ENCODE data around the gene CALML3. TPM values are rescaled to one million over a fixed set of nuclear protein-coding genes. Genes with fewer than 3 reads are reported as not detected.

Gene CALML3
- total and polyA plus RNA-seq, 2 of the 13 experiments (the other 11 are each of a cell fraction or from before 2014, with no cell fraction given) = not detected

DNA sequence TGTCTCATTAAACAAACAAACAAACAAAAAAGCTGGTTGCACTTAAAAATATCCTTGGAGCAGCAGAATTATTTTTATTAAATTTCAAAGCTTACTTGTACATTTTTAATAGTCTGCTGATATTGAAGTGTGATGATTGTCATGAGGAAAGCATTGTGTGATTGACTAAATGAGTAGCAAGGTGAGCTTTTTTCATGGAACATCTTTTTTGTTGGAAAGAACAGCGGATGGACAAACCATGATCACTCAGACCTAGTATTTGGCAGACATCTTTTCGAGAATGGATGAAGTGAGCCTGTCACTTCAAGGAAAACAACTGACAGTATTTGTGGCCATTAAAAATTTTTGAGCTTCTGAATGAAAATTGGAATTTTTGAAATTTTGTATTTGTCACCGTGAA is 5.7 kb upstream of the CALML3 start:
- Histone ChIP-seq H3K9me3 (ENCODE audit: low read length) (no peaks in the 10 kb centered on the region), H3K79me2 (ENCODE audit: insufficient read depth, low read length) (no peaks in the 10 kb centered on the region), H3K4me1 (ENCODE audit: insufficient read depth, low read length) (peaks cover 75% of the 10 kb centered on the region), H3K27ac (ENCODE audit: extremely low read length, insufficient read depth, low read length) (no peak overlapping the region), H3K4me2 (ENCODE audit: low read depth, low read length) (no peak overlapping the region), H3K27me3 (ENCODE audit: control insufficient read depth in 1 of 2, insufficient read depth in 2 of 2, low read length in 2 of 2) (no peaks in the 10 kb centered on the region), H3K4me3 (replicated peaks in 1 of 3; ENCODE audit: insufficient read depth in 1 of 3, low read depth in 2 of 3, low read length in 3 of 3) (no peak overlapping the region), H4K20me1 (ENCODE audit: insufficient read depth, low read length) (no peaks in the 10 kb centered on the region), H3K9ac (ENCODE audit: insufficient read depth, low read depth, low read length) (no peak overlapping the region), H3K36me3 (replicated peaks in 1 of 2; ENCODE audit: control insufficient read depth in 1 of 2, insufficient read depth in 2 of 2, low read length in 2 of 2) (no peaks in the 10 kb centered on the region), H2AFZ (ENCODE audit: low read length) (no peak overlapping the region)
- FAIRE-seq (no peak), ATAC-seq (no peak), DNase-seq (ENCODE audit: low spot score) (no peak)
- BruUV-seq (replicated peaks) = no TSS peak
- ChIA-PET CTCF (ENCODE audit: low intra/inter-chr PET ratio, low total read pairs) (no interaction called here), POLR2A (interaction anchor here (1.4 to 3.0 kb wide), 4 partner anchors 9 to 72 kb away, joined by 5 to 20 read pairs (median 18); no protein-coding TSS in a partner anchor)
- in situ Hi-C loops (cut with HindIII; ENCODE audit: extremely low pct_ligation_motif_present, low pct_unique_long_range_greater_than_20kb) (no loop called here), intact Hi-C loops (cut with micrococcal nuclease; ENCODE audit: unreplicated experiment) (loop anchor here (10.0 kb wide), 1 partner anchor 74 kb away; no protein-coding TSS in a partner anchor)
- TF ChIP-seq, protein P1, sequence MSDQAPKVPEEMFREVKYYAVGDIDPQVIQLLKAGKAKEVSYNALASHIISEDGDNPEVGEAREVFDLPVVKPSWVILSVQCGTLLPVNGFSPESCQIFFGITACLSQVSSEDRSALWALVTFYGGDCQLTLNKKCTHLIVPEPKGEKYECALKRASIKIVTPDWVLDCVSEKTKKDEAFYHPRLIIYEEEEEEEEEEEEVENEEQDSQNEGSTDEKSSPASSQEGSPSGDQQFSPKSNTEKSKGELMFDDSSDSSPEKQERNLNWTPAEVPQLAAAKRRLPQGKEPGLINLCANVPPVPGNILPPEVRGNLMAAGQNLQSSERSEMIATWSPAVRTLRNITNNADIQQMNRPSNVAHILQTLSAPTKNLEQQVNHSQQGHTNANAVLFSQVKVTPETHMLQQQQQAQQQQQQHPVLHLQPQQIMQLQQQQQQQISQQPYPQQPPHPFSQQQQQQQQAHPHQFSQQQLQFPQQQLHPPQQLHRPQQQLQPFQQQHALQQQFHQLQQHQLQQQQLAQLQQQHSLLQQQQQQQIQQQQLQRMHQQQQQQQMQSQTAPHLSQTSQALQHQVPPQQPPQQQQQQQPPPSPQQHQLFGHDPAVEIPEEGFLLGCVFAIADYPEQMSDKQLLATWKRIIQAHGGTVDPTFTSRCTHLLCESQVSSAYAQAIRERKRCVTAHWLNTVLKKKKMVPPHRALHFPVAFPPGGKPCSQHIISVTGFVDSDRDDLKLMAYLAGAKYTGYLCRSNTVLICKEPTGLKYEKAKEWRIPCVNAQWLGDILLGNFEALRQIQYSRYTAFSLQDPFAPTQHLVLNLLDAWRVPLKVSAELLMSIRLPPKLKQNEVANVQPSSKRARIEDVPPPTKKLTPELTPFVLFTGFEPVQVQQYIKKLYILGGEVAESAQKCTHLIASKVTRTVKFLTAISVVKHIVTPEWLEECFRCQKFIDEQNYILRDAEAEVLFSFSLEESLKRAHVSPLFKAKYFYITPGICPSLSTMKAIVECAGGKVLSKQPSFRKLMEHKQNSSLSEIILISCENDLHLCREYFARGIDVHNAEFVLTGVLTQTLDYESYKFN (CRISPR knock-in tag; conservative IDR thresholded peaks at IDR 0.05) = no peak
- TF ChIP-seq, protein P2, sequence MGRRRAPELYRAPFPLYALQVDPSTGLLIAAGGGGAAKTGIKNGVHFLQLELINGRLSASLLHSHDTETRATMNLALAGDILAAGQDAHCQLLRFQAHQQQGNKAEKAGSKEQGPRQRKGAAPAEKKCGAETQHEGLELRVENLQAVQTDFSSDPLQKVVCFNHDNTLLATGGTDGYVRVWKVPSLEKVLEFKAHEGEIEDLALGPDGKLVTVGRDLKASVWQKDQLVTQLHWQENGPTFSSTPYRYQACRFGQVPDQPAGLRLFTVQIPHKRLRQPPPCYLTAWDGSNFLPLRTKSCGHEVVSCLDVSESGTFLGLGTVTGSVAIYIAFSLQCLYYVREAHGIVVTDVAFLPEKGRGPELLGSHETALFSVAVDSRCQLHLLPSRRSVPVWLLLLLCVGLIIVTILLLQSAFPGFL (CRISPR knock-in tag; IDR thresholded peaks at IDR 0.05) = no peak
- TF ChIP-seq ZNF496 (CRISPR knock-in tag; IDR thresholded peaks at IDR 0.05; ENCODE audit: insufficient replicate concordance) (no peak), ZNF879 (CRISPR knock-in tag; IDR thresholded peaks at IDR 0.05) (no peak), ZNF274 (CRISPR knock-in tag; IDR thresholded peaks at IDR 0.05) (no peak), HNRNPH1 (optimal IDR thresholded peaks at IDR 0.05; ENCODE audit: low read depth, low read length) (no peak), TAF1 (CRISPR knock-in tag; IDR thresholded peaks at IDR 0.05) (no peak), E2F2 (CRISPR knock-in tag; IDR thresholded peaks at IDR 0.05; ENCODE audit: borderline replicate concordance) (no peak), KLF6 (CRISPR knock-in tag; IDR thresholded peaks at IDR 0.05) (no peak), ETV6 (CRISPR knock-in tag; conservative IDR thresholded peaks at IDR 0.05) (no peak), ZFP37 (CRISPR knock-in tag; IDR thresholded peaks at IDR 0.05; ENCODE audit: borderline replicate concordance) (no peak), CENPX (CRISPR knock-in tag; IDR thresholded peaks at IDR 0.05) (no peak), SPEN (CRISPR knock-in tag; IDR thresholded peaks at IDR 0.05; ENCODE audit: low read depth) (no peak)
- TF ChIP-seq, protein P3, sequence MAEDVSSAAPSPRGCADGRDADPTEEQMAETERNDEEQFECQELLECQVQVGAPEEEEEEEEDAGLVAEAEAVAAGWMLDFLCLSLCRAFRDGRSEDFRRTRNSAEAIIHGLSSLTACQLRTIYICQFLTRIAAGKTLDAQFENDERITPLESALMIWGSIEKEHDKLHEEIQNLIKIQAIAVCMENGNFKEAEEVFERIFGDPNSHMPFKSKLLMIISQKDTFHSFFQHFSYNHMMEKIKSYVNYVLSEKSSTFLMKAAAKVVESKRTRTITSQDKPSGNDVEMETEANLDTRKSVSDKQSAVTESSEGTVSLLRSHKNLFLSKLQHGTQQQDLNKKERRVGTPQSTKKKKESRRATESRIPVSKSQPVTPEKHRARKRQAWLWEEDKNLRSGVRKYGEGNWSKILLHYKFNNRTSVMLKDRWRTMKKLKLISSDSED (CRISPR knock-in tag; IDR thresholded peaks at IDR 0.05) = no peak
- WGBS (ENCODE audit: low lambda C conversion rate) = 97% methylated on average over 3 of the region's 3 CpGs

All from HepG2 (cell line).